ENCODE data around the gene C5orf58.

Gene C5orf58

GRCh38 chr5:170252720-170253350, 20.1 kb downstream of the C5orf58 start:
- no peaks in the 10 kb centered on the region for H3K27me3 Mint-ChIP-seq
- H3K4me1 Mint-ChIP-seq (ENCODE audit: low read depth): peaks cover 19% of the 10 kb centered on the region
- intact Hi-C loops (cut with micrococcal nuclease): no loop called here
- peaks cover 100% of the 10 kb centered on the region for H3K36me3 Mint-ChIP-seq (ENCODE audit: low read depth)
- no peak overlapping the region for H3K4me3 Mint-ChIP-seq
- no peaks in the 10 kb centered on the region for H3K9me3 Mint-ChIP-seq
- H3K27ac Mint-ChIP-seq: no peak overlapping the region

- no peaks in the 10 kb centered on the region for H3K27me3 Mint-ChIP-seq
- peaks cover 100% of the 10 kb centered on the region for H3K36me3 Mint-ChIP-seq (ENCODE audit: low read depth)
- no peaks in the 10 kb centered on the region for H3K9me3 Mint-ChIP-seq
- intact Hi-C loops (cut with micrococcal nuclease): no loop called here
- H3K4me1 Mint-ChIP-seq (ENCODE audit: low read depth): peaks cover 22% of the 10 kb centered on the region
- H3K27ac Mint-ChIP-seq: no peak overlapping the region
- no peak overlapping the region for H3K4me3 Mint-ChIP-seq
Observed at GRCh38 chr5:170254056-170254455, 21.3 kb downstream of the C5orf58 start.

GRCh38 chr5:170256571-170256970, 23.8 kb downstream of the C5orf58 start:
- peak overlapping the region; percentile 2 for H3K27ac Mint-ChIP-seq
- H3K36me3 Mint-ChIP-seq (ENCODE audit: low read depth): peaks cover 100% of the 10 kb centered on the region

GRCh38 chr5:170257370-170257769, 24.6 kb downstream of the C5orf58 start:
- Mint-ChIP-seq H3K27ac (peak overlapping the region; percentile 2), H3K27me3 (no peaks in the 10 kb centered on the region), H3K36me3 (ENCODE audit: low read depth) (peaks cover 100% of the 10 kb centered on the region), H3K9me3 (no peaks in the 10 kb centered on the region), H3K4me3 (no peak overlapping the region), H3K4me1 (ENCODE audit: low read depth) (peaks cover 21% of the 10 kb centered on the region)
- intact Hi-C loops (cut with micrococcal nuclease): no loop called here

More at GRCh38 chr5:170256571-170256970, 23.8 kb downstream of the C5orf58 start:
- Mint-ChIP-seq H3K27me3 (no peaks in the 10 kb centered on the region), H3K4me1 (ENCODE audit: low read depth) (peaks cover 21% of the 10 kb centered on the region), H3K9me3 (no peaks in the 10 kb centered on the region), H3K4me3 (no peak overlapping the region)
- intact Hi-C loops (cut with micrococcal nuclease): no loop called here

- peaks cover 100% of the 10 kb centered on the region for H3K36me3 Mint-ChIP-seq (ENCODE audit: low read depth)
- intact Hi-C loops (cut with micrococcal nuclease): no loop called here
- no peak overlapping the region for H3K4me3 Mint-ChIP-seq
- no peaks in the 10 kb centered on the region for H3K9me3 Mint-ChIP-seq
- H3K4me1 Mint-ChIP-seq (ENCODE audit: low read depth): peaks cover 20% of the 10 kb centered on the region
- no peak overlapping the region for H3K27ac Mint-ChIP-seq
- H3K27me3 Mint-ChIP-seq: no peaks in the 10 kb centered on the region
Observed at GRCh38 chr5:170261528-170262043, 28.8 kb downstream of the C5orf58 start.

GRCh38 chr5:170262061-170263045, 29.6 kb downstream of the C5orf58 start:
- intact Hi-C loops (cut with micrococcal nuclease): no loop called here
- H3K9me3 Mint-ChIP-seq: no peaks in the 10 kb centered on the region
- no peak overlapping the region for H3K27ac Mint-ChIP-seq
- no peaks in the 10 kb centered on the region for H3K27me3 Mint-ChIP-seq
- H3K4me3 Mint-ChIP-seq: no peak overlapping the region
- H3K36me3 Mint-ChIP-seq (ENCODE audit: low read depth): peaks cover 100% of the 10 kb centered on the region
- peaks cover 21% of the 10 kb centered on the region for H3K4me1 Mint-ChIP-seq (ENCODE audit: low read depth)

GRCh38 chr5:170263906-170264305, 31.1 kb downstream of the C5orf58 start:
- intact Hi-C loops (cut with micrococcal nuclease): no loop called here
- no peaks in the 10 kb centered on the region for H3K9me3 Mint-ChIP-seq
- H3K27me3 Mint-ChIP-seq: no peaks in the 10 kb centered on the region
- peaks cover 32% of the 10 kb centered on the region for H3K4me1 Mint-ChIP-seq (ENCODE audit: low read depth)
- no peak overlapping the region for H3K27ac Mint-ChIP-seq
- H3K36me3 Mint-ChIP-seq (ENCODE audit: low read depth): peaks cover 98% of the 10 kb centered on the region
- no peak overlapping the region for H3K4me3 Mint-ChIP-seq

- Mint-ChIP-seq H3K27ac (no peak overlapping the region), H3K36me3 (ENCODE audit: low read depth) (peaks cover 98% of the 10 kb centered on the region), H3K27me3 (no peaks in the 10 kb centered on the region), H3K4me3 (no peak overlapping the region), H3K4me1 (ENCODE audit: low read depth) (peaks cover 43% of the 10 kb centered on the region), H3K9me3 (no peaks in the 10 kb centered on the region)
- intact Hi-C loops (cut with micrococcal nuclease): loop anchor here (5.0 kb wide), 2 partner anchors 137 to 157 kb away; no protein-coding TSS in a partner anchor
Observed at GRCh38 chr5:170265522-170265921, 32.7 kb downstream of the C5orf58 start.

- Mint-ChIP-seq H3K36me3 (ENCODE audit: low read depth) (peaks cover 98% of the 10 kb centered on the region), H3K4me1 (ENCODE audit: low read depth) (peaks cover 56% of the 10 kb centered on the region), H3K9me3 (no peaks in the 10 kb centered on the region), H3K27me3 (no peaks in the 10 kb centered on the region), H3K4me3 (no peak overlapping the region), H3K27ac (peak overlapping the region; percentile 20)
- intact Hi-C loops (cut with micrococcal nuclease): loop anchor here (5.0 kb wide), 2 partner anchors 136 to 156 kb away; no protein-coding TSS in a partner anchor
Observed at GRCh38 chr5:170266570-170267381, 34.0 kb downstream of the C5orf58 start.

GRCh38 chr5:170267431-170268152, 34.8 kb downstream of the C5orf58 start:
- intact Hi-C loops (cut with micrococcal nuclease): loop anchor here (1.0 to 5.0 kb wide), 4 partner anchors 29 to 155 kb away; partner anchors contain the start of gene LCP2
- Mint-ChIP-seq H3K9me3 (no peaks in the 10 kb centered on the region), H3K36me3 (ENCODE audit: low read depth) (peaks cover 98% of the 10 kb centered on the region), H3K27me3 (no peaks in the 10 kb centered on the region), H3K4me1 (ENCODE audit: low read depth) (peaks cover 63% of the 10 kb centered on the region), H3K27ac (peak overlapping the region; percentile 20), H3K4me3 (no peak overlapping the region)

GRCh38 chr5:170268153-170268689, 35.4 kb downstream of the C5orf58 start:
- H3K36me3 Mint-ChIP-seq (ENCODE audit: low read depth): peaks cover 98% of the 10 kb centered on the region
- peaks cover 69% of the 10 kb centered on the region for H3K4me1 Mint-ChIP-seq (ENCODE audit: low read depth)
- intact Hi-C loops (cut with micrococcal nuclease): loop anchor here (1.0 to 5.0 kb wide), 4 partner anchors 29 to 154 kb away; partner anchors contain the start of gene LCP2
- H3K9me3 Mint-ChIP-seq: no peaks in the 10 kb centered on the region
- peak overlapping the region; percentile 99 for H3K27ac Mint-ChIP-seq
- peak overlapping the region; percentile 23 for H3K4me3 Mint-ChIP-seq
- H3K27me3 Mint-ChIP-seq: no peaks in the 10 kb centered on the region

- Mint-ChIP-seq H3K36me3 (ENCODE audit: low read depth) (peaks cover 98% of the 10 kb centered on the region), H3K9me3 (no peaks in the 10 kb centered on the region), H3K27me3 (no peaks in the 10 kb centered on the region), H3K27ac (peak overlapping the region; percentile 99), H3K4me1 (ENCODE audit: low read depth) (peaks cover 70% of the 10 kb centered on the region), H3K4me3 (peak overlapping the region; percentile 23)
- intact Hi-C loops (cut with micrococcal nuclease): loop anchor here (1.0 to 5.0 kb wide), 4 partner anchors 28 to 153 kb away; partner anchors contain the start of gene LCP2
Observed at GRCh38 chr5:170268884-170269283, 36.1 kb downstream of the C5orf58 start.

Data from dendritic cell treated with granulocyte-macrophage colony-stimulating factor and Interleukin-4, amounts not matched to agents 40 ng/mL and 50 ng/mL, for 4 days (primary cell).